GM19328 (cell line): ENCODE measurements around the gene KLF16.
"Not testable (repeated sequence)": the region's sequence is repeated elsewhere in the genome, so short reads cannot be mapped to it uniquely, and the experiment has no call there.

Experiments
- ATAC-seq: cut with Tn5 transposase; IDR thresholded peaks from one replicate; pipeline ENCODE4 v1.9.1; 2021; ENCODE audit warnings: mild to moderate bottlenecking, moderate library complexity; ENCODE audit not compliant: unreplicated experiment

The KLF16 gene

GRCh38 chr19:1863328-1863637 lies at the start of gene KLF16:
TSS of gene KLF16 (minus strand) at chr19:1863579. CDS start at chr19:1863497, 82 bp downstream.
- no peak for ATAC-seq

- no peak for ATAC-seq
These were observed 49.6 kb upstream of the KLF16 start for GRCh38 chr19:1912760-1913505.

- ATAC-seq: no peak
These were observed 48.6 kb upstream of the KLF16 start for GRCh38 chr19:1911995-1912394.

GRCh38 chr19:1911098-1911497 lies 47.7 kb upstream of the KLF16 start:
- ATAC-seq: no peak

GRCh38 chr19:1910177-1910576 lies 46.8 kb upstream of the KLF16 start:
- no peak for ATAC-seq

GRCh38 chr19:1909761-1910080 lies 46.3 kb upstream of the KLF16 start:
- ATAC-seq: no peak

GRCh38 chr19:1908364-1908678 lies 44.9 kb upstream of the KLF16 start:
- ATAC-seq: no peak

GRCh38 chr19:1907563-1908363 lies 44.4 kb upstream of the KLF16 start:
- ATAC-seq: no peak

- no peak for ATAC-seq
These were observed 43.7 kb upstream of the KLF16 start for GRCh38 chr19:1906985-1907562.

GRCh38 chr19:1905863-1906375 lies 42.5 kb upstream of the KLF16 start:
- no peak for ATAC-seq

GRCh38 chr19:1905110-1905862 lies 41.9 kb upstream of the KLF16 start, which contains the start of the genes ADAT3 and SCAMP4:
TSS of gene ADAT3 (plus strand) at chr19:1905399. CDS start at chr19:1912048, 6,649 bp downstream.
TSS of gene SCAMP4 (plus strand) at chr19:1905399. CDS start at chr19:1915020, 9,621 bp downstream.
- ATAC-seq: peak; percentile 79

- no peak for ATAC-seq
These were observed 41.4 kb upstream of the KLF16 start for GRCh38 chr19:1904860-1905109.

- ATAC-seq: no peak
These were observed 39.5 kb upstream of the KLF16 start for GRCh38 chr19:1902923-1903322.

- ATAC-seq: no peak
These were observed 38.6 kb upstream of the KLF16 start for GRCh38 chr19:1901940-1902404.

GRCh38 chr19:1896508-1896907 lies 33.1 kb upstream of the KLF16 start:
- ATAC-seq: no peak

- ATAC-seq: no peak
These were observed 30.4 kb upstream of the KLF16 start for GRCh38 chr19:1893791-1894190.

- no peak for ATAC-seq
These were observed 26.5 kb upstream of the KLF16 start for GRCh38 chr19:1889907-1890306.

GRCh38 chr19:1888385-1888784 lies 25.0 kb upstream of the KLF16 start:
- no peak for ATAC-seq

GRCh38 chr19:1886360-1886759 lies 23.0 kb upstream of the KLF16 start:
- ATAC-seq: not testable (repeated sequence)

GRCh38 chr19:1885398-1886119 lies 22.2 kb upstream of the KLF16 start, which contains the start of gene ABHD17A:
TSS of gene ABHD17A (minus strand) at chr19:1885496. CDS start at chr19:1881566, 3,930 bp downstream.
- peak; percentile 79 for ATAC-seq
